GM18909 (cell line): Measurements from ENCODE around the gene CTDP1.
"Not testable (repeated sequence)": the region's sequence is repeated elsewhere in the genome, so short reads cannot be mapped to it uniquely, and the experiment has no call there.

Experiments used
- ATAC-seq: cut with Tn5 transposase; IDR thresholded peaks from one replicate; pipeline ENCODE4 v1.9.1; 2021; ENCODE audit warnings: mild to moderate bottlenecking; ENCODE audit not compliant: unreplicated experiment, poor library complexity

CTDP1 gene

GRCh38 chr18:79681484-79682387, 2.1 kb downstream of the CTDP1 start:
- ATAC-seq: no peak

DNA sequence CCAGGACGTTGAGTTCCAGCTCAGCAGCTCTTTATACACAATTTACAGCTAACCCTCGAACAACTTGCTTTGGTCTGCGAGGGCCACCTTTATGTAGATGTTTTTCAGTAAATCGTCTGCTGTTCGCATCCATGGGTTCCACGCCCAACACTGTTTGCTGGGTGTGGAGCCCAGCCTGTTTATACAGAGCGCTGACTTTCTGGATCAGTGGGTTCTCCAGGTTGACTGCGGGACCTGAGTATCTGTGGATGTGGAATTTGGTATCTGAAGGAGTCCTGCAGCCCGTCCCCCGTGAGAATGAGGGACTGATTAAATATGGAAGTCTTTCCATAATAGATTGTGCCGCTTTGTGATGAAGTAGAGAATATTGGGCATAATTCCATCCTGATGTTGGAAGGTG, 2.9 kb downstream of the CTDP1 start:
- no peak for ATAC-seq

DNA sequence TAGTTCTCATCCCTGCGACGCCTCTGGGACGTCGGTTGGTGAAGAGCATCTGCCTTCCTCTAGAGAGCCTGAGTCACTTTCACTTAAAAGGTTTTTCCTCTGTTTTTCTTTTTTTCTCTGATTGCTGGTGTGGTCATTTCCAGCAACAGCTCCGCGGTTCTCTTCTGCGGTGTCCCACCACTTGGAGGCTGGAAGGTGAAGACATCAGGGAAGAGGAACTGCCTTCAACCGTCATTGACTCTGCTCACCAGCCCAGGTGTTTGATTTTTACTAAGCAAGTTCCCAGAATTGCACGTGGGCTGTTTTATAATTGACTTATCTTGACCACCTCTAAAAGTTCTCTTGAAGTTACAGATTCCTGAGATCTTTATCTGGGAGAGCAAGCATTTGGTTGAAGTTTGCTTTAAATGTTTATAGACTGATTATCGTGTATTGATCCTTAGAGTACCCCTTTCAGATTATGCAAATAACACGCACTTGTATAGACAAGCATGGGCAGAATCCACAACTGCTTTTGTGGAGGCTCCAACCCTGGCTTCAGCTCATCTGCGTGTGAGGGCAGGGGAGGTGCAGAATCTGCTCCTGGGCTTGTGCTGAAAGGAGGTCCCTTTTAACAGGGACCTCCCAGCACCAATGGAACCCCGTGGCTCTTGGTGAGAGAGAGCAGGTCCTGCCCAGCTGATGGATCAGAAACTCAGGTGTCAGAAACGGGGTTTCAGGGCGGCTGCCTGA, 3.5 kb downstream of the CTDP1 start:
- no peak for ATAC-seq

DNA sequence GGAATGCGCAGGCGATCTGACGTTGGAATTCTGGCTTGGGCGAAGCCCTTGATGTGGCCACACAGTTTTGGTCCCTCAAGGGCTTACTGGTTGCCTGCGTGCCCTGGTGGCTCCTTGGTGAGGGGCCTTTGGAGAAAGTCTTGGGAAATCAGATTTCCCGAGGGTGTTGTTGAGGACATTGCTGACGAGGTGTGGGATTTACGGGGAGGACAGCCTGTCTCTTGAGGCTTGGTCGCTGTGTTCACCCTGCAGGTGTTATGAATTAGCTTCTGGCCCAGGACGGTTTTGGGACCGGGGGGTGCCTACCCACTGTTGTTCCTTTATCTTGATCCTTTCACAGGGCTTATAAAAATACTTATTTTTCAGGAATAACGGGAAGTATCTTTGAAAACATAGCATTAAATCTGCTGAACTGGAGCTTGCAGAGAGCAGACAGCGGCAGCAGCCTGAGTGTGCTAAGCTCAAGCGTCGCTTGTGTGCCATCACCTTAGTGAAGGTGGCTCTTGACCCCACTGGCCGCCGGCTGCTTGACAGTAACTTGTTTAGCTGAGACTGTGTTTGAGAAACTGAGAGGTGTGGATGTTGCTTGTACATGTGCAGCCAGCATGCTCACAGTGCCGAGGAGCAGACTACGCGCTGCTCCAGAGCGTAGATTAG, 4.2 kb downstream of the CTDP1 start:
- ATAC-seq: no peak

DNA sequence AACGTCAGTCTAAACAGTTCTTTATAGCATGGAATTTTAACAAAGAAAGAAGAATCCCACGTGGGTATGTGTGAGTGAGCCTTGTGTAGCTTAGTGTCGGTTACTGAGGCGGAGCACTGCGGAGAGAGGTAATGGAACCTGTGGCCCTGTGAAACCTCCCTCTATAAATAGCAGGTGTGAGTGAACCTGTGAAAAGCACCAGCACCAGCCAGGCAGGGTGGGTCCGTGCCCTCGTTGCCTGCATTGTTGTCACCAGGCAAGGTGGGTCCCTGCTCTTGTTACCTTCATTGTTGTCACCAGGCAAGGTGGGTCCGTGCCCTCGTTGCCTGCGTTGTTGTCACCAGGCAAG, 4.7 kb downstream of the CTDP1 start:
- ATAC-seq: no peak

DNA sequence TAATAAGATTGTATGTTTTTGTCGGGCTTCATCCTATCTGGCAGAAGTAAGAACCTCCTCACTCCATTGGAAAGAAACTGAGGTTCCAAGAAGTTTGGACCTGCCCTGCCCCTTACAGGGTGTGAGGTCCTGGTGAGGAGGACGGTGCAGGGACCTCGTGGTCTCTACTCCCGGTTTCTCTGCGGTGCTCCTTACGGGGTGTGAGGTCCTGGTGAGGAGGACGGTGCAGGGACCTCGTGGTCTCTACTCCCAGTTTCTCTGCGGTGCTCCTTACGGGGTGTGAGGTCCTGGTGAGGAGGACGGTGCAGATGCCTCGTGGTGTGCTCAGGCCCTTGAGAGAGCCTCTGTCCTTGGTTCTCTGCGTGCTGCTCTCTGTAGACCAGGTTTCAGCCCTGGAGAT, 5.2 kb downstream of the CTDP1 start:
- no peak for ATAC-seq

DNA sequence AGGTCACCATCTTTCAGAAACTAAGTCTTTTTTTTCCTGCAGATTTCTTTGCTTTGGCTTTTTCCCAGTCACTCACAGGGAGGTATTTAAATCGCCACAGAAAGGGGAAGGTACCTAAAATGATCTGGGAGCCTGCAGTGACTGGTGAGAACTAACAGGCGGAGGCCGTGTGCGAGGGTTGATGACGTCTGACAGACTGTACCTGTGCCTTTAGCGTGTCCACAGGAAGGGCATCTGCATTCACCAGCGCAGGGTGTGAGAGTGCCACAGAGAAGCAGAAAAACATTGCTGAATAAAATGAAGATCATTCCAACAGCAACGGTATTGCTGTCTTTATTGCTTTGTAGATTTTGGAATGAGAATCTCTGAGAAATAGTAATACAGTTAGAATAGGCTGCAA, 5.7 kb downstream of the CTDP1 start:
- no peak for ATAC-seq

- no peak for ATAC-seq
Measured at GRCh38 chr18:79685971-79686370, 6.4 kb downstream of the CTDP1 start.

GRCh38 chr18:79687806-79688205, 8.2 kb downstream of the CTDP1 start:
- ATAC-seq: no peak

DNA sequence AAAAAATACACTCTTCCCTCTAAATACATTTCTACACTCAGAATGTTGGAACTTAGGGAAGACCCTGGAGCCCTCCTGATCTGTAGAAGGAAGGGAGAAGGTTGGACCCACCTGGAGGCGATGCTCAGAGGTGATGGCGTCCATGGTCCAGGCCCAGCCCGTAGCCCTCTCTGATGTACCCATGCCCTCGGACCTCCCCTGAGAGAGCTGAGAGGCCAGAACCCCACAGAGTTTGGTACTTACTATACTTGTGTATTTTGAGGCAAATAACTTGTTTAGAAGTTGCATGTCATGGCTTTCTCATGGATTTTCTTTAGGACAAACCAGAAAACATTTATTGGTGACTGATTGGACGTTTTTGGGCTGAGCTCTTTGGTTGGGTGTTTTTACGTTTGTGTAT, 10.5 kb downstream of the CTDP1 start:
- ATAC-seq: no peak

DNA sequence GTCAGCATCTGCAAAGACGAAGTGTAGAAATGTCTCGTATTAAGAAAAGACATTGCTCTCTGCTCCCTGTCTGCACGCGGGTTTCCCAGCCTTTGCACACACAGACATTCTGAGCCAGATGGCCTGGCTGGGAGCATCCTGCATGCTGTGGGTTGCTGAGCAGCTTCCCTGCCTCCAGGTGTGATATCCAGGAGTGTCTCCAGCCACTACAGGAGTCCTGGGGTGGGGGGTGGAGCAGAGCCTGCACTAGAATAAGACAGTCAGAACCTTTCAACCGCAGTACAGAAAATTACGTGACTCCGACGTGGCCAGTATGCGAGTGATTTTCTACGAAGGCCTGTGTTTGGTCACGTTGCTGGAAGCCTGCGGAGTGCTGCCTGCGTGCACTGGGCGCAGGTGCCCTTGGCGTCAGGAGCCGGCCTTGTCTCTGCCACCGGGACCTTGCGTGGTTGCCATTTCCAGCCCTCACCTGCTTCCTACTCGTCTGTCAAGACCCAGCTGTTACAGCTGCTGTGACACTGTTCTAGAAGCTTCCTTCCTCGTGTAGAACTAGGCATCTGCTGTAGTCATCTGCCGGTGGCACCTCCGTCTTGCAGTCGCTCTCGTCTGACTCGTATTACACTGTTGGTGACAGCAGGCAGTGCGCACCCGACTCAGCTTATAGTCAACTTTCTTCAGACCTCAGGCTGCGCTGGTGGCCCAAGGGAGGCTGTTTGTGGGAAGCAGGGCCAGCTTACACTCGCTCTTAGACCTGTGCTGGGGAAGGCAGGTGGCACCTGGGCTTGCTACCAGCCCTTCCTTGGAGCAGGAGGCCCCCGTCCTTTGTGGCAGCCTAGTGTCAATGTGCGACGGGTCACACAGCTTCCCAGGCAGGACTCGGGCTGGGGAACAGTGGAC, 11.2 kb downstream of the CTDP1 start:
- ATAC-seq: no peak

- ATAC-seq: no peak
Measured at GRCh38 chr18:79692056-79692455, 12.5 kb downstream of the CTDP1 start.

GRCh38 chr18:79692886-79693285, 13.3 kb downstream of the CTDP1 start:
- no peak for ATAC-seq

- no peak for ATAC-seq
Measured at GRCh38 chr18:79693561-79694205, 14.1 kb downstream of the CTDP1 start.

GRCh38 chr18:79694206-79694894, 14.7 kb downstream of the CTDP1 start:
- not testable (repeated sequence) for ATAC-seq

- ATAC-seq: no peak
Measured at GRCh38 chr18:79694895-79695213, 15.3 kb downstream of the CTDP1 start.

DNA sequence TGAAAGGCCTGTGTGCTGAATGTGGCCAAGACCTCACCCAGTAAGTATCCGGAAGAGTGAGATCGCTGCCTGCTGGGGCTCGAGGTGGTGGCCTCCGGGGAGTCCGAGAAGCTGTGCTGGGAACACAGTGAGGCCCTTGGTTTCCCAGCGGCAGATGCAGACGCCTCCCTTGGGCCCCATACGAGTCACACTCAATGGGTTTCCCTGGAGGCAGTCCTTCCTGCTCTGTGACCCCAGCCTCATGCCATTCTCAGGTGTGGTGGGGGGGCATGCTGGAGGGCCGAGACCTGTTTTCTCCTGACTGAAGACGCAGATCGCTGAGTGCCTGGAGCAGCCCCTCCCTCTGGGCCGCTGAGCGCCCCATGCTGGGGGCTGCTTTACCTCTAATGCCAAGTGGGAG, 15.7 kb downstream of the CTDP1 start:
- no peak for ATAC-seq

DNA sequence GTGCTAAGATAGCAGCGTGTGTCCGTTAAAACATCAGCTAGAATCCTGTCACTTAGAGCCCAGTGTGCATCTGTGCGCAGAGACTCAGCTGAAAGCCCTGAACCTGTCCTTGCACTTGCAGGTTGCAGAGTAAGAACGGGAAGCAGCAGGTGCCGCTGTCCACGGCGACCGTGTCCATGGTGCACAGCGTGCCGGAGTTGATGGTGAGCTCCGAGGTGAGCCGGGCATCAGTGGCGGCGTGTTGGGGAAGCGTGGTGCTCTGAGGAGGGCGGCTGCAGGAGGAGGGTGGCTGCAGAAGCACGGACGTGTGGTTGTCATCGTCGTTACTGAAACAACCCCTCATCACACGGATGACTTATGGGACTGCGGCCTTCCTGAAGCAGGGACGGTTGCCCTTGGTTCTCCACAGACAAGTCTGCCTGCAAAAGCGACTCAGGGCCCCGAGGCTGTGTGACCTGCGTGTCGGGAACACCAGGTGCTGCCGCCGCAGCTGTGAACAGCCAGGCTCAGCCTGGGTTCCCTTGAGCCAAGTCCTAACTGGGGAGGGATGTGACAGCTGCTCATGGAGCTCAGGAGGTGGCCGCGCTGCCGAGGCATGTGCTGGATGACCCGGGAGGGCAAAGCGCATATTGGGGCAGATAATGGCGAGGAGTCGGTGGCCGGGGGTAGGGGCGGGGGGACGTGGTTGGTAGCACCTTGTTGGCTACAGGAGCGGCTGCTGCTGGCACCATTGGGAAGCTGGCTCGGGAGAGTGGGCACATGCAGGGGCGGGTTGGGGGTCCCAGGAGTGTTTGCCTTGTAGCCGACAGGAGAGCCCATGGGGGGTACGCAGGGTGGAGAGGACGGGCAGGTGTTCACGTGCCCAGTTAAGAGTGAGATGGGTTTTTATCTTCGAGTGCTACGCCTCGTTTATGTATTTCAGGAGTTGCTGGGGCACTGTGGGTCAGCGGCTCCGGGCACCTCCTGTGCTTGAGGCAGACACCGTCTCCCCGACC, 16.6 kb downstream of the CTDP1 start:
- ATAC-seq: no peak
